IMR-90 (cell line): Measurements from ENCODE around the gene ALOX5AP. TPM values are rescaled to one million over a fixed set of nuclear protein-coding genes. Genes with fewer than 3 reads are reported as not detected.

Experiments used
- ATAC-seq: fragments of 200-7000 bp; cut with Tn5 transposase; 2 replicates; pipeline ENCODE4 v1.9.1; 2020; ENCODE audit warnings: low read depth, mild to moderate bottlenecking, moderate library complexity
- BruUV-seq: library from RNA; stranded (reverse); fragments of 400-500 nt; replicated peaks from 2 replicates; lab custom pipeline; 2021; lab: Mats Ljungman, UMichigan
- CTCF ChIA-PET: fragments of 300-600 bp; formaldehyde crosslinking; extraction: SDS; loops from one replicate; lab custom pipeline; 2021; ENCODE audit warnings: antibody characterized with exemption; lab: Yijun Ruan, JAX
- POLR2A ChIA-PET: fragments of 300-600 bp; sonication (Branson Sonifier 250); formaldehyde crosslinking; loops from one replicate; lab custom pipeline; 2022; ENCODE audit warnings: antibody characterized with exemption; ENCODE audit not compliant: unreplicated experiment; lab: Charles Lee
- DNase-seq: peaks from one replicate; pipeline ENCODE4 v3.0.0; 2013
- H2AFZ ChIP-seq: replicated peaks from 2 replicates; pipeline ENCODE3; 2013; ENCODE audit warnings: low read length, mild to moderate bottlenecking; ENCODE audit not compliant: poor library complexity
- H2AK5ac ChIP-seq: 2 replicates; pipeline ENCODE4 v1.6.1; 2013; ENCODE audit warnings: low read depth, low read length, inconsistent platforms
- H2AK9ac ChIP-seq: replicated peaks from 2 replicates; pipeline ENCODE3; 2013; ENCODE audit warnings: mild to moderate bottlenecking, low read depth, low read length, moderate library complexity; ENCODE audit not compliant: poor library complexity
- H2BK120ac ChIP-seq: 2 replicates; pipeline ENCODE4 v1.6.1; 2013; ENCODE audit warnings: low read depth, low read length, inconsistent platforms
- H2BK15ac ChIP-seq: 3 replicates; pipeline ENCODE4 v1.6.1; 2013; ENCODE audit warnings: low read depth, low read length, inconsistent platforms
- H2BK20ac ChIP-seq: 2 replicates; pipeline ENCODE4 v1.6.1; 2013; ENCODE audit warnings: low read depth, mild to moderate bottlenecking, inconsistent platforms, low read length, moderate library complexity
- H2BK5ac ChIP-seq: 2 replicates; pipeline ENCODE4 v1.6.1; 2013; ENCODE audit warnings: mild to moderate bottlenecking, low read depth, low read length, inconsistent platforms; ENCODE audit not compliant: poor library complexity, severe bottlenecking
- H3K14ac ChIP-seq: replicated peaks from 2 replicates; pipeline ENCODE4 v1.6.1; 2013; ENCODE audit warnings: low read depth, low read length, inconsistent platforms
- H3K18ac ChIP-seq: 2 replicates; pipeline ENCODE4 v1.6.1; 2013; ENCODE audit warnings: low read depth, low read length, control low read depth
- H3K23ac ChIP-seq: 2 replicates; pipeline ENCODE4 v1.6.1; 2013; ENCODE audit warnings: low read depth, low read length, inconsistent platforms
- H3K27ac ChIP-seq: 2 replicates; pipeline ENCODE4 v1.5.1; 2013; ENCODE audit warnings: mild to moderate bottlenecking, control low read depth, low read length; ENCODE audit not compliant: insufficient read depth
- H3K27me3 ChIP-seq: 2 replicates; pipeline ENCODE4 v1.6.1; 2013; ENCODE audit warnings: low read length; ENCODE audit not compliant: control insufficient read depth, insufficient read depth
- H3K36me3 ChIP-seq: 2 replicates; pipeline ENCODE4 v1.6.1; 2013; ENCODE audit warnings: low read length, mixed read lengths; ENCODE audit not compliant: control insufficient read depth, insufficient read depth
- H3K4ac ChIP-seq: 2 replicates; pipeline ENCODE4 v1.6.1; 2013; ENCODE audit warnings: low read depth, low read length, inconsistent platforms
- H3K4me1 ChIP-seq: 2 replicates; pipeline ENCODE4 v1.6.1; 2013; ENCODE audit warnings: low read length, mixed read lengths; ENCODE audit not compliant: control insufficient read depth, insufficient read depth
- H3K4me2 ChIP-seq: 2 replicates; pipeline ENCODE4 v1.6.1; 2013; ENCODE audit warnings: low read depth, mild to moderate bottlenecking, control low read depth, low read length, moderate library complexity
- H3K4me3 ChIP-seq: 2 replicates; pipeline ENCODE4 v1.5.1; 2013; ENCODE audit warnings: low read depth, mild to moderate bottlenecking, control low read depth, low read length, moderate library complexity; ENCODE audit not compliant: insufficient read depth
- H3K56ac ChIP-seq: 2 replicates; pipeline ENCODE4 v1.6.1; 2013; ENCODE audit warnings: low read length, inconsistent platforms; ENCODE audit not compliant: insufficient read depth; ENCODE audit errors: extremely low read depth
- H3K79me1 ChIP-seq, 2 experiments: 2 replicates each; pipeline ENCODE4 v1.6.1; 2013; ENCODE audit warnings: low read length in 2 of 2, inconsistent platforms in 1 of 2, low read depth in 1 of 2
- H3K9ac ChIP-seq: 2 replicates; pipeline ENCODE4 v1.6.1; 2013; ENCODE audit warnings: low read depth, low read length, control low read depth
- H3K9me1 ChIP-seq: 2 replicates; pipeline ENCODE4 v1.6.1; 2013; ENCODE audit warnings: low read length, inconsistent platforms; ENCODE audit not compliant: insufficient read depth
- H3K9me3 ChIP-seq: 2 replicates; pipeline ENCODE4 v1.6.1; 2013; ENCODE audit warnings: low read length; ENCODE audit not compliant: control insufficient read depth, insufficient read depth
- H4K20me1 ChIP-seq: 2 replicates; pipeline ENCODE4 v1.6.1; 2013; ENCODE audit warnings: low read length, inconsistent platforms; ENCODE audit not compliant: insufficient read depth
- H4K5ac ChIP-seq: 2 replicates; pipeline ENCODE4 v1.6.1; 2013; ENCODE audit warnings: mild to moderate bottlenecking, low read depth, low read length, control low read depth
- H4K8ac ChIP-seq, 2 experiments: 2 replicates each; pipeline ENCODE4 v1.6.1; 2013; ENCODE audit warnings: low read depth in 2 of 2, low read length in 2 of 2, control low read depth in 1 of 2, inconsistent platforms in 1 of 2
- H4K91ac ChIP-seq: 2 replicates; pipeline ENCODE4 v1.6.1; 2013; ENCODE audit warnings: low read depth, low read length, inconsistent platforms; ENCODE audit not compliant: insufficient read depth
- BHLHE40 ChIP-seq: fragments of 150-350 bp; IDR thresholded peaks from 2 replicates; pipeline ENCODE4 v1.6.1; 2016; ENCODE audit warnings: mild to moderate bottlenecking, low read depth, low read length
- CEBPB ChIP-seq: IDR thresholded peaks from 2 replicates; pipeline ENCODE4 v1.6.1; 2012; ENCODE audit warnings: low read depth, low read length, improper control_type of control experiment
- CHD1 ChIP-seq: IDR thresholded peaks from 2 replicates; pipeline ENCODE4 v1.6.1; 2012; ENCODE audit warnings: low read depth, low read length, improper control_type of control experiment
- CTCF ChIP-seq: conservative IDR thresholded peaks from 2 replicates; pipeline ENCODE4 v1.5.1; 2012; ENCODE audit warnings: mild to moderate bottlenecking, low read depth, low read length, improper control_type of control experiment
- ELK1 ChIP-seq: fragments of 150-350 bp; IDR thresholded peaks from 2 replicates; pipeline ENCODE4 v1.6.1; 2016; ENCODE audit warnings: low read depth, mild to moderate bottlenecking, low read length, moderate library complexity, borderline replicate concordance
- FOS ChIP-seq: fragments of 150-350 bp; IDR thresholded peaks from 2 replicates; pipeline ENCODE4 v1.6.1; 2016; ENCODE audit warnings: low read depth, low read length
- MAFK ChIP-seq: IDR thresholded peaks from 2 replicates; pipeline ENCODE4 v1.6.1; 2012; ENCODE audit warnings: low read depth, low read length, improper control_type of control experiment
- MAZ ChIP-seq: IDR thresholded peaks from 2 replicates; pipeline ENCODE4 v1.6.1; 2012; ENCODE audit warnings: low read depth, mild to moderate bottlenecking, low read length, improper control_type of control experiment, moderate library complexity, borderline replicate concordance
- NFE2L2 ChIP-seq: fragments of 150-350 bp; IDR thresholded peaks from 2 replicates; pipeline ENCODE4 v1.6.1; 2016; ENCODE audit warnings: low read depth, mild to moderate bottlenecking, low read length
- POLR2A ChIP-seq: IDR thresholded peaks from 2 replicates; pipeline ENCODE4 v1.6.1; 2012; ENCODE audit warnings: mild to moderate bottlenecking, low read depth, low read length
- RAD21 ChIP-seq: IDR thresholded peaks from 2 replicates; pipeline ENCODE4 v1.6.1; 2012; ENCODE audit warnings: low read length, improper control_type of control experiment
- RCOR1 ChIP-seq: IDR thresholded peaks from 2 replicates; pipeline ENCODE4 v1.6.1; 2012; ENCODE audit warnings: mild to moderate bottlenecking, low read length, improper control_type of control experiment; ENCODE audit not compliant: insufficient replicate concordance
- RFX5 ChIP-seq: IDR thresholded peaks from 2 replicates; pipeline ENCODE4 v1.8.0; 2012; ENCODE audit warnings: low read depth, mild to moderate bottlenecking, low read length, moderate library complexity
- SMC3 ChIP-seq: fragments of 150-350 bp; IDR thresholded peaks from 2 replicates; pipeline ENCODE4 v1.6.1; 2016; ENCODE audit warnings: low read depth, mild to moderate bottlenecking, antibody characterized with exemption, low read length, moderate library complexity
- WGBS, 2 experiments: methylation state at CpG; one replicate each; pipeline versions ENCODE4 v1.1.5 to v1.1.7; 2013; ENCODE audit warnings: missing lambda C conversion rate in 2 of 2; ENCODE audit not compliant: insufficient read length in 1 of 2; ENCODE audit errors: extremely low coverage in 2 of 2; 5-methylcytosine and 5-hydroxymethylcytosine counted together
- dilution Hi-C: fragments of 300-500 bp; cut with HindIII; formaldehyde crosslinking; loops from one replicate; pipeline ENCODE4 v1.14.3; 2018; ENCODE audit warnings: low sequenced_read_pairs; ENCODE audit not compliant: unreplicated experiment
- in situ Hi-C: fragments of 300-500 bp; cut with MboI; formaldehyde crosslinking; loops from 3 replicates; pipeline ENCODE4 v1.14.3; 2019; ENCODE audit warnings: low sequenced_read_pairs, inconsistent platforms, mixed read lengths
- intact Hi-C: fragments of 100-400 bp; cut with micrococcal nuclease; formaldehyde crosslinking; loops from 2 replicates; pipeline ENCODE4 v1.10.0; 2022
- polyA plus RNA-seq, 3 experiments: library from polyadenylated mRNA; depleted of rRNA; stranded (reverse); fragments of >200 nt; gene quantifications; 2 replicates each; pipeline ENCODE4 v1.2.3, GENCODE V29; 2012; ENCODE audit warnings: low replicate concordance in 1 of 3
- total RNA-seq: library from RNA; depleted of rRNA; stranded (reverse); fragments of >200 nt; gene quantifications from 2 replicates; pipeline ENCODE4 v1.2.3, GENCODE V29; 2012
- TF ChIP-seq, protein P1 (sequence below): fragments of 150-350 bp; IDR thresholded peaks from 2 replicates; pipeline ENCODE4 v1.6.1; 2017; ENCODE audit warnings: mild to moderate bottlenecking, antibody characterized with exemption, low read length, low read depth

Gene ALOX5AP
- total and polyA plus RNA-seq, 2 of the 4 experiments (the other 2 are of a cell fraction): 0.62 TPM; not detected in 1

GRCh38 chr13:30751183-30751933 is 16.0 kb downstream of the ALOX5AP start:
- H2AK5ac ChIP-seq: no peak overlapping the region; the same call in 1 of the 2 replicates
- no TSS peak for BruUV-seq
- no peak overlapping the region for H3K18ac ChIP-seq
- H4K8ac ChIP-seq: no peak overlapping the region
- CTCF ChIA-PET: interaction anchor here (0.6 kb wide), 1 partner anchor 16 kb away, joined by 3 read pairs; no protein-coding TSS in a partner anchor
- peaks cover 5% of the 10 kb centered on the region; the same call in 1 of the 2 replicates for H3K9me3 ChIP-seq
- H3K9ac ChIP-seq: no peak overlapping the region
- H3K56ac ChIP-seq: no peak overlapping the region
- WGBS, 2 experiments: no CpG with 5 or more reads among the region's 8 CpGs
- in situ Hi-C loops: no loop called here
- H2AFZ ChIP-seq: no peak overlapping the region
- H3K14ac ChIP-seq: no peak overlapping the region
- H3K79me1 ChIP-seq: no peaks in the 10 kb centered on the region
- H3K27me3 ChIP-seq: peaks cover 17% of the 10 kb centered on the region
- no peak overlapping the region for H2BK120ac ChIP-seq
- dilution Hi-C loops: no loop called here
- no peak overlapping the region for H2BK5ac ChIP-seq
- H3K27ac ChIP-seq: no peak overlapping the region
- no peak overlapping the region for H2BK15ac ChIP-seq
- no peak overlapping the region for H3K4me3 ChIP-seq
- no peak overlapping the region for H4K5ac ChIP-seq
- no peak for ATAC-seq
- intact Hi-C loops: no loop called here
- H3K4me1 ChIP-seq: peaks cover 4% of the 10 kb centered on the region; the same call in 1 of the 2 replicates
- no peak overlapping the region for H3K4me2 ChIP-seq
- no peak for DNase-seq
- H4K20me1 ChIP-seq: no peaks in the 10 kb centered on the region
- H3K36me3 ChIP-seq: no peaks in the 10 kb centered on the region
- no peak overlapping the region for H3K4ac ChIP-seq
- POLR2A ChIA-PET: no interaction called here
- H3K9me1 ChIP-seq: 0 out of 2 replicates have a peak, but pooled peaks cover 2% of the 10 kb centered on the region
- H2BK20ac ChIP-seq: no peak overlapping the region
- H3K23ac ChIP-seq: no peak overlapping the region
- H2AK9ac ChIP-seq: no peak overlapping the region
- H4K91ac ChIP-seq: no peak overlapping the region
- no peak for TF ChIP-seq MAFK
- no peak for TF ChIP-seq BHLHE40
- no peak for TF ChIP-seq FOS
- TF ChIP-seq NFE2L2: no peak
- TF ChIP-seq MAZ: no peak
- TF ChIP-seq, protein P1, sequence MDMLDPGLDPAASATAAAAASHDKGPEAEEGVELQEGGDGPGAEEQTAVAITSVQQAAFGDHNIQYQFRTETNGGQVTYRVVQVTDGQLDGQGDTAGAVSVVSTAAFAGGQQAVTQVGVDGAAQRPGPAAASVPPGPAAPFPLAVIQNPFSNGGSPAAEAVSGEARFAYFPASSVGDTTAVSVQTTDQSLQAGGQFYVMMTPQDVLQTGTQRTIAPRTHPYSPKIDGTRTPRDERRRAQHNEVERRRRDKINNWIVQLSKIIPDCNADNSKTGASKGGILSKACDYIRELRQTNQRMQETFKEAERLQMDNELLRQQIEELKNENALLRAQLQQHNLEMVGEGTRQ: no peak
- no peak for TF ChIP-seq POLR2A
- no peak for TF ChIP-seq RCOR1
- no peak for TF ChIP-seq CEBPB
- TF ChIP-seq CHD1: no peak
- no peak for TF ChIP-seq RAD21
- no peak for TF ChIP-seq SMC3
- TF ChIP-seq RFX5: no peak
- TF ChIP-seq ELK1: no peak
- no peak for TF ChIP-seq CTCF
